DOHH2 (cell line): ENCODE results near the gene GALNT9.

Experiments used
- H3F3A ChIP-seq: fragments of 200-600 bp; sonication (generic), shearing (Covaris generic); 2 replicates; pipeline ENCODE4 v1.6.0; 2016; ENCODE audit warnings: antibody characterized with exemption, mild to moderate bottlenecking; ENCODE audit not compliant: control insufficient read depth, insufficient read depth
- H3K27ac ChIP-seq: fragments of 200-600 bp; sonication (generic); 2 replicates; pipeline ENCODE4 v1.5.1; 2014; ENCODE audit warnings: low read depth, mild to moderate bottlenecking, low read length, moderate library complexity
- H3K27me3 ChIP-seq: fragments of 200-600 bp; sonication (generic); 2 replicates; pipeline ENCODE4 v1.6.1; 2014; ENCODE audit warnings: mild to moderate bottlenecking, low read length, mixed read lengths; ENCODE audit not compliant: control insufficient read depth
- H3K36me3 ChIP-seq: fragments of 200-600 bp; sonication (generic); 2 replicates; pipeline ENCODE4 v1.6.1; 2014; ENCODE audit warnings: mild to moderate bottlenecking, low read length, moderate library complexity, mixed read lengths; ENCODE audit not compliant: control insufficient read depth
- H3K4me1 ChIP-seq: fragments of 200-600 bp; sonication (generic); 2 replicates; pipeline ENCODE4 v1.6.1; 2014; ENCODE audit warnings: mild to moderate bottlenecking, low read length, mixed read lengths; ENCODE audit not compliant: control insufficient read depth
- H3K4me2 ChIP-seq: fragments of 200-600 bp; sonication (generic); 2 replicates; pipeline ENCODE4 v1.6.0; 2014; ENCODE audit warnings: mild to moderate bottlenecking, low read length, moderate library complexity
- H3K4me3 ChIP-seq: fragments of 200-600 bp; sonication (generic); 2 replicates; pipeline ENCODE4 v1.5.1; 2014; ENCODE audit warnings: mild to moderate bottlenecking, low read length, mixed read lengths
- H3K79me2 ChIP-seq: fragments of 200-600 bp; sonication (generic); 2 replicates; pipeline ENCODE4 v1.6.1; 2014; ENCODE audit warnings: mild to moderate bottlenecking, low read length, mixed read lengths; ENCODE audit not compliant: control insufficient read depth
- H3K9me2 ChIP-seq: fragments of 200-600 bp; sonication (generic); replicated peaks from 2 replicates; pipeline ENCODE4 v1.6.1; 2014; ENCODE audit warnings: mild to moderate bottlenecking, low read length, mixed read lengths; ENCODE audit not compliant: control insufficient read depth
- H3K9me3 ChIP-seq: fragments of 200-600 bp; sonication (generic); 2 replicates; pipeline ENCODE4 v1.6.1; 2014; ENCODE audit warnings: antibody characterized with exemption, low read length, mixed read lengths; ENCODE audit not compliant: control insufficient read depth, insufficient read depth
- H4K20me1 ChIP-seq: fragments of 200-600 bp; sonication (generic); 2 replicates; pipeline ENCODE4 v1.6.0; 2014; ENCODE audit warnings: low read depth, mild to moderate bottlenecking, antibody characterized with exemption, low read length, moderate library complexity; ENCODE audit not compliant: control insufficient read depth, insufficient read depth
- CTCF ChIP-seq: fragments of 200-600 bp; sonication (generic); IDR thresholded peaks from one replicate; pipeline ENCODE4 v1.5.1; 2014; ENCODE audit warnings: antibody characterized with exemption, mild to moderate bottlenecking, low read depth, low read length; ENCODE audit not compliant: poor library complexity, severe bottlenecking
- EZH2phosphoT487 ChIP-seq: fragments of 200-600 bp; sonication (generic); IDR thresholded peaks from 2 replicates; pipeline ENCODE4 v1.6.1; 2017; ENCODE audit warnings: borderline replicate concordance, mild to moderate bottlenecking, antibody characterized with exemption, low read length, moderate library complexity, mixed read lengths

The GALNT9 gene

GRCh38 chr12:132239392-132239791, 90.0 kb downstream of the GALNT9 start:
- Histone ChIP-seq H3K9me3 (peaks cover 3% of the 10 kb centered on the region; the same call in 1 of the 2 replicates), H3K27ac (no peak overlapping the region), H3F3A (0 out of 2 replicates have a peak, but pooled peaks cover 3% of the 10 kb centered on the region), H3K4me2 (no peak overlapping the region), H3K79me2 (no peaks in the 10 kb centered on the region), H3K4me1 (no peaks in the 10 kb centered on the region), H3K4me3 (no peak overlapping the region), H3K27me3 (no peaks in the 10 kb centered on the region), H3K9me2 (no peaks in the 10 kb centered on the region), H3K36me3 (no peaks in the 10 kb centered on the region), H4K20me1 (no peaks in the 10 kb centered on the region)
- no peak for TF ChIP-seq EZH2phosphoT487
- TF ChIP-seq CTCF = no peak

GRCh38 chr12:132238884-132239283, 90.5 kb downstream of the GALNT9 start:
- no peak overlapping the region for H3K27ac ChIP-seq
- H3K36me3 ChIP-seq = no peaks in the 10 kb centered on the region
- TF ChIP-seq CTCF (no peak), EZH2phosphoT487 (no peak)
- H3K9me3 ChIP-seq = peaks cover 3% of the 10 kb centered on the region; the same call in 1 of the 2 replicates
- H3K4me3 ChIP-seq = no peak overlapping the region
- 0 out of 2 replicates have a peak, but pooled peaks cover 3% of the 10 kb centered on the region for H3F3A ChIP-seq
- no peaks in the 10 kb centered on the region for H3K4me1 ChIP-seq
- H4K20me1 ChIP-seq = no peaks in the 10 kb centered on the region
- H3K79me2 ChIP-seq = no peaks in the 10 kb centered on the region
- H3K4me2 ChIP-seq = no peak overlapping the region
- H3K27me3 ChIP-seq = no peaks in the 10 kb centered on the region
- no peaks in the 10 kb centered on the region for H3K9me2 ChIP-seq

GRCh38 chr12:132238488-132238854, 90.9 kb downstream of the GALNT9 start:
- H3K79me2 ChIP-seq = no peaks in the 10 kb centered on the region
- no peak overlapping the region for H3K27ac ChIP-seq
- H3K27me3 ChIP-seq = no peaks in the 10 kb centered on the region
- peaks cover 3% of the 10 kb centered on the region; the same call in 1 of the 2 replicates for H3K9me3 ChIP-seq
- 0 out of 2 replicates have a peak, but pooled peaks cover 3% of the 10 kb centered on the region for H3F3A ChIP-seq
- no peaks in the 10 kb centered on the region for H4K20me1 ChIP-seq
- H3K36me3 ChIP-seq = no peaks in the 10 kb centered on the region
- no peaks in the 10 kb centered on the region for H3K4me1 ChIP-seq
- no peak for TF ChIP-seq CTCF
- TF ChIP-seq EZH2phosphoT487 = no peak
- no peaks in the 10 kb centered on the region for H3K9me2 ChIP-seq
- no peak overlapping the region for H3K4me2 ChIP-seq
- H3K4me3 ChIP-seq = no peak overlapping the region
